HG02981 (cell line): ENCODE results near the gene DLST.
A peak's percentile ranks its signal among the peaks of the same experiment; 100 is the strongest.

Source experiments
- ATAC-seq: cut with Tn5 transposase; IDR thresholded peaks from one replicate; pipeline ENCODE4 v1.9.1; 2021; ENCODE audit warnings: mild to moderate bottlenecking, moderate library complexity; ENCODE audit not compliant: unreplicated experiment

Gene DLST

GRCh38 chr14:74881431-74882102 is at the start of gene DLST:
DLST (plus strand) TSS chr14:74881916; CDS start chr14:74881954, 38 bp downstream.
- ATAC-seq: peak; percentile 88

DNA sequence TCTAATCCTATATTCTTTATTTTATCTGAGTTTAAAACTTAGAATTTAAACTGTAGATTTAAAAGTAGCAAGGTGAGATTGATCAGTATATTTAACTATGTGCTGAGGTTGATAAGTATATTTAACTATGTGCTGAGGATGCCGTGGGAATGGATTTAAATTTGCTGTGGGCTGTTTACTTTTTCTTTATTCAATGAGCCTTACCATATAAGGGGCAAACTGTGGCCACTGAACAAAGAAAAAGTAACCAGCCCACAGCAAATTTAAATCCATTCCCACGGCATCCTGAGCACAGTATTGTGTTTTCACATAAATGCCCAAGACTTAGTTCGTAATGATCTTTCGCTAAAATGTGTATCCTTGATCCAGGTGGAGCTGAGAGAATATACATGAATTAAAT is 48.9 kb upstream of the DLST start:
- no peak for ATAC-seq

DNA sequence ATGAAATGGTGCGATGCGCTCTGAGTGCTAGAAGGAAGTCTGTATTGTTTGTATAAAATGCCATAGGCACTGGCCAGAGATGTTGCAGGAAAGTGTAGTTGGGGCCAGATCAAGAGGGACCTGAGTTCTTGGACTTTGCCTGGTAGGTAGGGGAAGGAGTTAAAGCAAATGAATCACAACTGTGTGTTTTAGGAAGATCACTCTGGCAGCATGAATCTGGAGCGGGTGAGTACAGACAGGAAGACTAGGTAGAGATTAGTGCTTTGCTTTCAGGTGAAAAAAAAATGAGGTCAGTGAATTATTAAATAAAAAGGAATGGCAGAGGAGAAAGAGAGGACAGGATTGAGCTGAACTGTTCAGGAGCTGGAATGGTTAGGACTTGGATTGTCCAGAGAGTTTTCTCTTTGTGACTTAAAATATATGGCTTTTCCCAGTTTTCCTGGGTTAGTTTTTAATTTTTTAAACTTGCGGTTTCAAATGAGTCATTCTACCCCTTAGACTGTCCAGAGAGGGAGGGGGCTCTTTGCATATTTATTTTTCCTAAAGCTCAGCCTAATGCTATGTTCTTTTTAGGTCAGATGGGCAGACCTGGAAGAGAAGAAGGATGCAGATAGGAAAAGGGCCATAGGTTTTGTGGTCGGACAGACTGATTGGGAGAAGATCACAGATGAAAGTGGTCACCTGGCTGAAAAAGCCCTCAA is 46.9 kb upstream of the DLST start:
- ATAC-seq: no peak

- ATAC-seq: no peak
These were observed 46.0 kb upstream of the DLST start for GRCh38 chr14:74835645-74836250.

DNA sequence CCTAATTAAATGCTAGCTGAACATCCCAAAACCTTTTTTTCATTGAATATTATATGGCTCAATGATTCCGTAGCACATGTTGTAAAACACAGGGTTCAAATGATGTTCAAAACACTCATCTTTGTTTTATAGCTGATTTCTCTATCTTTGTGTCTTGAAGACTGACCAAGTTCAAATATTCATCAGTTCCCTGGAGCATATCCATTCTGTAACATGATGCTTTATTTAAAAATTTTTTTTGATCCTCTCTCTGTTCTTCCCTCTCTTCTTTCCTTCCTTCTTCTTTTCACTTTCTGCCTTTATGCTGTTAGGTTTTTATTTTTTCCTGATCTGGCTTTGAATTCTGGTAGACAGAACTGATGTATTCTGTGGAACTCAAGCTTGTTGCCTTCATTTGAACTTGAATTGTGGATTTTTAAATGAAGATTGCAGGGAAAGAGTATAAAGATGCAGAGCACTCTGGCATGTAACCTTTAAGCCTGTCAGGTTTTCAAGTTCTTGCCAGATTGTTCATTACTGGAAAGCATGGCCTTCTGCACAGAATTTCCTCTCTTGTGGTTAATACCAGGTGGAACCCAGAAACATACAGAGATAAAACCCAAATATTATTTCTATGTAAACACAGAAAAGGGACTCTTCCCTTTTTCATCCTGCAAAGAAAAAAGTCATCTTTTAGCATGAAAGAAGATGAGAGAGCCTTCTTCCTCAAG is 45.3 kb upstream of the DLST start:
- ATAC-seq: no peak

- ATAC-seq: no peak
These were observed 43.5 kb upstream of the DLST start for GRCh38 chr14:74838166-74838565.

- peak; percentile 47 for ATAC-seq
These were observed 41.1 kb upstream of the DLST start for GRCh38 chr14:74840603-74841030.

GRCh38 chr14:74841230-74842207 is 40.2 kb upstream of the DLST start:
- ATAC-seq: peak; percentile 87

- ATAC-seq: no peak
These were observed 38.1 kb upstream of the DLST start for GRCh38 chr14:74843653-74844052.

DNA sequence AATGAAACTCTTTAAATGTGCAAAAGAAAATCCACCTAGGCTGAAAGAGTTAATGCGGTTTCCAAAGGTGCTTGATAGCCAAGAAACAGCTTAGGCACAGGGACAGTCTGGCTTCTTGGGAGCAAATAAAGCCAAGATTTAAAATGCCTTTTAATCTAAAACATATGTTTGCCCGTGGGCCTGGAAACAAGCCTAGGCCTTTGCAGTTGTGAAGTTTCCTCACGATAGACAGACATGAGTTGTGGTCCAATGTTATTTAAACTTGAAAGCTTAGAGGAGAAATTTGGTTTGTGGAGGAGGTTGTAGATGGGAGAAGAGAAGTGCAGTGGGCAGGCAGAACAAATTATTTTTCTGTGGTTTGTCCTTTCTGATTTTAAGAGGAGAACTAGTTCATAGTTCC is 35.5 kb upstream of the DLST start:
- ATAC-seq: no peak

DNA sequence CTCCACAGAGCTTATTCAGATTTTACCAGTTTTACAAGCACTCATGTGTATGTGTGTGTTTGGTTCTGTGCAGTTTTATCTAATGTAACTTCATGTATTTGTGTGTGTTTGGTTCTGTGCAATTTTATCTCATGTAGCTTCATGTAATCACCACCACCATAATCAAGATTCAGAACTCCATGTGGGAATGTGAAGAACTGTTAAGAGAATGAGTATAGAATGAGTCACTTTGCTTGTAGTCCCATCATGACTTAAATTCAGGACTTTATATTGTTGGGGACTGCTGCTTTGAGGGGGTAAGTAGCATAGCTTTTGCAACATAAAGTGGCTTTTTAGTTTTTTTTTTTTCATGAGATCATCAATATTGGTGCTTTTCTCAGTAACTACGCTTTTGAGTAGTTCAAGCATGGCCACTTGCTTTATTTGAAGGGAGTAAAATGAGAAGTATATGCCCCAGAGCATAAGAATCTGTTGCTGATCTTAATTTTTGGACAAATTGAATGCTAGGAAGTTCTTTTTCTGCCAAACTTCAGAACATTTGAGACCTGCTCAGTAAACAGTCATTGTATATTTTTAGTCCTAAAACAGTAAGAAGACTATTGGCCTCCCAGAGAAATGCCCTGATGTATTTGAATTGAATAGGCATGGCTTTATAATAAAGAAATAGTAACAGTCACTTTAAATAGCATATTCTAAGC is 34.6 kb upstream of the DLST start:
- ATAC-seq: no peak

DNA sequence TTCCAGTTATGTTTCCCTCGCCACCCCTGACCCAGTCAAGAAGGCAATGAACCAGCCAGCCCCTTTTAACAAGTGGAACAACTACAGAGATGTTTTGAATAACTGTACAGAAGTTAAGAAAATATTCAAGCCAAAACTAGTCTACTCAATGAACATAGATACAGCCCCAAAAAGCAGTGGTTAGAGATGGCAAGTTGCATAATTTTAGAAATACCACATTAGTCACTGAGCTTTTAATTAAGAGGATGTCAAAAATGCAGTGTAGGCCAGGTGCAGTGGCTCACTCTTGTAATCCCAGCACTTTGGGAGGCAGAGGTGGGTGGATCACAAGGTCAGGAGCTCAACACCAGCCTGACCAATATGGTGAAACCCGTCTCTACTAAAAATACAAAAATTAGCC is 32.9 kb upstream of the DLST start:
- ATAC-seq: no peak

DNA sequence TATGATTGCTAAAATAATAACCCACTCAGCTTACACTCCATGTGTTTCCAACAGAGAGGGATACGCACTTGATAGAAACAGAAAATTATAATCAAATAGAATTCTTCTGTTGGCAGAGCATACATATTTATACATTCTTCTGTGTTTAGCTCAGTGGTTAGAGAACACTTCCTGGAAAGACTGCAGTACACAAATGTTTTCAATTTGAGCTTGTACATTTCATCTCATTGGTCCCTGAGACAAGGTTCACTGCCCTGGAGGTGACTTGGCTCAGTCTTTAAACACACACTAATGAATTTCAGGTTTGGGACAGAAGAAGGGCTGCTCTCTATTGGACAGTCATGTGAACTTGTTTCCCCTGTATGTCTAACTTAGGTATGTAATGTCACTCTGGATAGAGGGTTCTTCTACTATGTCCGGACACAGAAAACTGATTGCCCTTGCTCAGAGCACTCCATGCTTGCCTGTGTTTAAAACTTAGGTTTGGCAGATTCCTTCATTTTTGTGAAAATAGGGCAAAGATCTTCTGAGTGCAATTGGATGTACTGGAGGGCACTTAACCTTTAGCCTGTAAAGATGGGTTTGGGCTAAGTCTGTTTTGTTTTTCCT is 28.7 kb upstream of the DLST start:
- no peak for ATAC-seq

DNA sequence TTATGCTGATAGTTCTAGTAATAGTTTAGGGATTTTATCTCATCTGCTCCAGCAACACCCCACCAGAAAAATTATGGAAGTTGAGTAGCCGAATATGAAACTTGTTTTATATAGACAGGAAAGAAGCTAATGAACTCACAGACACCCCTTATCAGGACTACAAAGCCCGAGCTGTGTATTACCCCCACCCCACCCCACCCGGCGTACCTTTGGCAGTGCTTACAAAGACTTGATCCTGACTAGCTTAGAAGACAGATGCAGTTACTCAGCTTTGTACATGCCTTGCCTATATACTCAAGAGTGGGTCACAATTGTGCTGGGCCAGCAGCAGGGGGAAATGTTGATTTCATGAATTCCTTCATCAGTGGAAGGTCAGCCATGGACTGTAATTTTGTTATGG is 28.1 kb upstream of the DLST start:
- ATAC-seq: no peak

DNA sequence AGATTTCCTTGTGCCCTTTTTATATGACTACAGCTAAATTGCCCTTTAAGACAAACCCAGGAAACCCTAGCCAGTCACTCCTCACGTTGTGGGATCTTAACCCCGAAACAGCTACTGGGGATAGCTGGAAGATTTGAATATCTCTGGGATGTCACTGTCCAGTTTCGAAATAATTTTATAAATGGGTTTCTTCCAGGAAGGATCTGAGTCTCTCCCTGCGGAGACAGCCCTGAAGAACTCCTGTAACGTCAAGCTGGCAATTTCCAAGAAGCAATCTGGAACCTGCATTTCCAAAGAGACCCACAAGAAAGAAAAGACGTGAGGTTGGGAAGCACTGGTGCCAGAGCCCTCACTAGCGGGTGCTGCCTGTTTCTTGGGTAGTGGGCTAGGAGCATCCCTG is 26.7 kb upstream of the DLST start:
- no peak for ATAC-seq

- no peak for ATAC-seq
These were observed 25.8 kb upstream of the DLST start for GRCh38 chr14:74855945-74856344.

DNA sequence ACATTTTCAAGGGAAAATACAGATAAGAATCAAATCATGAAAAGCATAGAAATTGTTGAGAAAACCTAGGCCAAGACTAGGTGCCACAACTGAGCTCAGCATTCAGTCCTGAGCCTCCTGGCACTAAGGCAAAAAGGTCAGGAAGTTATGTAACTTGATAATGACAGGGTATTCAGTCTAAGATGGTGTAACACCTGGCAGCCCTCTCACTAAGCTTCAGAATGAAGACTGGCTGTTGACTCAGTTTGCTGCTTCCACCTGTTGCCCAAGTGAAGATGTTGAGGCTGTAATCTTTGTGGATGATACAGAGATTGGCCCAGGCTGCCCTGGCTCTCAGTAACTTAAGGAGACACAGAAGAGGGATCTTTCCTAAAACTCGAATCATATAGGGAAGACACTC is 25.4 kb upstream of the DLST start:
- no peak for ATAC-seq

DNA sequence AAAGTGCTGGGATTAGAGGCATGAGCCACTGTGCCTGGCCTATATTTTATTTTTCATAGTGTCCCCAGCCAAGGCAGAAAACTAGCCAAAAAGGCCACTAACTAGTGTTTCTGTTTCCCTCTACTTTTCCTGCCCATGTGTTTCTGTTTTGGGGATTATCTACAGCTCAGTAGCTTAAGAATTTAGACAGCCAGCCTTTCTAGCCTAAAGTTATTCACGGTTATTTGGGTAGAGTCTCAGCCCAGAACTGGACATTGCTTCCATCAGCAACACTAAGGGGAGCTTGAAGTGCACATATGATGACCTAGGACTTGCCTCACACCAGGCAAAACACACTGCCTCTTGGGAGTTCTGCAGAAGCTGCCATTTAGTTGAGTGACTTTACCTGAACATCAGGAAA is 23.7 kb upstream of the DLST start:
- ATAC-seq: no peak

DNA sequence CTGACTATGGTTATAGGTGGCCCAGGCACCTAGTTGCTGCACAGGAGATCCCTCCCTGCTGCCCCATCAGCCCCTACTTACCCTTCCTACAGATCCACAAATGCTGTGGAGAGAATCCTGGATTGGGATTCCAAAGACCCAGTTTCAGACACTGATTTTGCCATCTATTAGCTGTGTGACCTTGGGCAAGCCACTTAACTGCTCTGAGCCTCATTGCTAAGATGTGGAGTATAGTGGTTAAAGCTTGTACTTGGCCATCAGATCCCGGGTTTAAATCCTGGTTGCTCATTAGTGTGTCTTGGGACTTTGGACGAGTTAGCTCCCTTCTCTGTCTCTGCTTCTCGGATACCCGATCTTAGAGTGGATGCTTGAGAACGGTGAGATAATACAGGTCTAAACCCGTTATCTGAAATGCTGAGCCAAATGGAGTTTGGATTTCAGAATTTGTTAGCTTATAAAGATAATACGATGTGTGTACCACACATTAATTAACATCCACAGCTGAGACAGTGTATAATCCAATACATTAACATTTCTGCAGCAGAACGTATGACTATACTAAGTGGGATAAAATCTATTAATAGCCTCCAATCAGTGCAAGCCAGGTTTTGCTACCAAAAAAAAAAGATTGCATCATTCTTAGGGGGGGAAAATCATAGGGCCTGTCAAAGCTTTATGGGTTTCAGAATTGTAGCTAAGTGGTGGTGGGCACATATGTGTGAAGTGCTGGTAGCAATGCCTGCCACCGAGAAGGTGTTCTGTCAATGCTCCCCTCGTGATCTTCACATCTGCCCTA is 21.8 kb upstream of the DLST start:
- ATAC-seq: no peak
